Measurements from ENCODE around the gene BMP4. TPM values are rescaled to one million over a fixed set of nuclear protein-coding genes. Genes with fewer than 3 reads are reported as not detected.

The BMP4 gene
- total and polyA plus RNA-seq, 7 donors, result 3.7 to 31.4 (median 19.4) TPM

GRCh38 chr14:53948205-53948884 is 8.3 kb downstream of the BMP4 start:
- intact Hi-C loops (cut with DNase I), result no loop called here
- H3K27ac ChIP-seq, result no peak overlapping the region
- 83 to 86% methylated on average over 6 of the region's 6 CpGs for WGBS, 2 donors
- no peaks in the 10 kb centered on the region for H3K9me3 ChIP-seq
- no peak overlapping the region for H3K4me3 ChIP-seq
- H3K27me3 ChIP-seq, result peaks cover 6 to 52% (median 31%) of the 10 kb centered on the region in 3 donors
- H3K4me1 ChIP-seq, result peaks cover 0 to 26% (median 24%) of the 10 kb centered on the region in 4 donors
- TF ChIP-seq POLR2AphosphoS5 (IDR thresholded peaks at IDR 0.05) (no peak), POLR2A (IDR thresholded peaks at IDR 0.05) (no peak), CTCF (IDR thresholded peaks at IDR 0.05) (no peak), EP300 (IDR thresholded peaks at IDR 0.05) (no peak)
- H3K36me3 ChIP-seq, result peaks cover 0 to 7% (median 2%) of the 10 kb centered on the region in 4 donors
- DNase-seq, result no peak

- intact Hi-C loops (cut with DNase I), result no loop called here
- Histone ChIP-seq H3K4me3 (no peak overlapping the region), H3K27ac (no peak overlapping the region), H3K27me3 (peaks cover 6 to 52% (median 31%) of the 10 kb centered on the region in 3 donors), H3K36me3 (peaks cover 0 to 7% (median 2%) of the 10 kb centered on the region in 4 donors), H3K9me3 (no peaks in the 10 kb centered on the region), H3K4me1 (peaks cover 0 to 23% (median 19%) of the 10 kb centered on the region in 4 donors)
- TF ChIP-seq EP300 (IDR thresholded peaks at IDR 0.05) (no peak), POLR2AphosphoS5 (IDR thresholded peaks at IDR 0.05) (no peak), CTCF (IDR thresholded peaks at IDR 0.05) (no peak), POLR2A (IDR thresholded peaks at IDR 0.05) (no peak)
- DNase-seq, result no peak
- WGBS, 2 donors, result 50 to 73% methylated on average over 12 of the region's 12 CpGs
Observed at GRCh38 chr14:53947452-53948204, 9.0 kb downstream of the BMP4 start.

GRCh38 chr14:53947094-53947445 is 9.6 kb downstream of the BMP4 start:
- Histone ChIP-seq H3K27me3 (peaks cover 6 to 52% (median 30%) of the 10 kb centered on the region in 3 donors), H3K4me1 (peaks cover 0 to 17% (median 14%) of the 10 kb centered on the region in 4 donors)

GRCh38 chr14:53946404-53947093 is 10.1 kb downstream of the BMP4 start:
- 20 to 21% methylated on average over 63 of the region's 63 CpGs for WGBS, 2 donors
- H3K4me3 ChIP-seq, result peak overlapping the region in 2 of 4 donors; percentile 36 to 45
- TF ChIP-seq EP300 (IDR thresholded peaks at IDR 0.05), result no peak
- no peak for TF ChIP-seq POLR2AphosphoS5 (IDR thresholded peaks at IDR 0.05)
- no peak for TF ChIP-seq POLR2A (IDR thresholded peaks at IDR 0.05)
- TF ChIP-seq CTCF (IDR thresholded peaks at IDR 0.05), result no peak
- H3K27me3 ChIP-seq, result peaks cover 6 to 48% (median 25%) of the 10 kb centered on the region in 3 donors
- peaks cover 0 to 12% (median 9%) of the 10 kb centered on the region in 4 donors for H3K4me1 ChIP-seq
- H3K9me3 ChIP-seq, result no peaks in the 10 kb centered on the region
- no peak overlapping the region for H3K27ac ChIP-seq
- H3K36me3 ChIP-seq, result peaks cover 0 to 7% (median 0%) of the 10 kb centered on the region in 4 donors
- no peak for DNase-seq
- intact Hi-C loops (cut with DNase I), result no loop called here

More at GRCh38 chr14:53947094-53947445, 9.6 kb downstream of the BMP4 start:
- H3K4me3 ChIP-seq, result peak overlapping the region in 2 of 4 donors; percentile 36 to 45
- WGBS, 2 donors, result 36 to 40% methylated on average over 12 of the region's 12 CpGs
- TF ChIP-seq POLR2A (IDR thresholded peaks at IDR 0.05) (no peak), CTCF (IDR thresholded peaks at IDR 0.05) (no peak), POLR2AphosphoS5 (IDR thresholded peaks at IDR 0.05) (no peak), EP300 (IDR thresholded peaks at IDR 0.05) (no peak)
- no peak for DNase-seq
- intact Hi-C loops (cut with DNase I), result no loop called here
- H3K27ac ChIP-seq, result no peak overlapping the region
- H3K36me3 ChIP-seq, result peaks cover 0 to 7% (median 2%) of the 10 kb centered on the region in 4 donors
- no peaks in the 10 kb centered on the region for H3K9me3 ChIP-seq

Measured in sigmoid colon (tissue), 7 donors.